Glutamatergic neuron (in vitro differentiated cells): ENCODE results near the gene IL3RA. TPM values are rescaled to one million over a fixed set of nuclear protein-coding genes. Genes with fewer than 3 reads are reported as not detected.

ENCODE experiments used
- DNase-seq: peaks from one replicate; pipeline ENCODE4 v3.0.0; 2022
- H3K27ac Mint-ChIP-seq: one replicate; pipeline ENCODE4 v1.8.0; 2020; ENCODE audit warnings: mild to moderate bottlenecking, mixed read lengths, inconsistent platforms; ENCODE audit not compliant: unreplicated experiment
- H3K27me3 Mint-ChIP-seq: one replicate; pipeline ENCODE4 v1.8.0; 2020; ENCODE audit warnings: mild to moderate bottlenecking, moderate library complexity, mixed read lengths, inconsistent platforms; ENCODE audit not compliant: unreplicated experiment
- H3K36me3 Mint-ChIP-seq: one replicate; pipeline ENCODE4 v1.8.0; 2020; ENCODE audit warnings: mild to moderate bottlenecking, mixed read lengths, inconsistent platforms; ENCODE audit not compliant: unreplicated experiment
- H3K4me1 Mint-ChIP-seq: one replicate; pipeline ENCODE4 v1.8.0; 2020; ENCODE audit warnings: mild to moderate bottlenecking, low read depth, mixed read lengths, inconsistent platforms; ENCODE audit not compliant: unreplicated experiment
- H3K4me3 Mint-ChIP-seq: one replicate; pipeline ENCODE4 v1.8.0; 2020; ENCODE audit warnings: mild to moderate bottlenecking, mixed read lengths, inconsistent platforms; ENCODE audit not compliant: unreplicated experiment
- H3K9me3 Mint-ChIP-seq: one replicate; pipeline ENCODE4 v1.8.0; 2020; ENCODE audit warnings: mild to moderate bottlenecking, moderate library complexity, mixed read lengths, inconsistent platforms; ENCODE audit not compliant: unreplicated experiment
- long read RNA-seq: library from polyadenylated mRNA; unstranded; transcript quantifications from one replicate; pipeline ENCODE4 v2.0.0, GENCODE V29; 2020; ENCODE audit not compliant: unreplicated experiment
- total RNA-seq: library from RNA; stranded (reverse); fragmentation: NEBNext Ultra II Directional; extraction: Animal tissue kit (Norgen Biotek cat#: 25700); gene quantifications from one replicate; pipeline ENCODE4 v1.2.1, GENCODE V29; 2021; ENCODE audit not compliant: unreplicated experiment
- TF ChIP-seq, protein P1 (sequence below): fragments of 200-600 bp; sonication (generic); IDR thresholded peaks from one replicate; pipeline ENCODE4 v1.5.0; 2021; ENCODE audit not compliant: partially characterized antibody, unreplicated experiment

Gene IL3RA
- total RNA-seq = not detected
- long read RNA-seq, partial matches to known transcripts = 0 of 1 reads
- long read RNA-seq, other reads (novel, unspliced or antisense) = 1 of 1 reads

DNA sequence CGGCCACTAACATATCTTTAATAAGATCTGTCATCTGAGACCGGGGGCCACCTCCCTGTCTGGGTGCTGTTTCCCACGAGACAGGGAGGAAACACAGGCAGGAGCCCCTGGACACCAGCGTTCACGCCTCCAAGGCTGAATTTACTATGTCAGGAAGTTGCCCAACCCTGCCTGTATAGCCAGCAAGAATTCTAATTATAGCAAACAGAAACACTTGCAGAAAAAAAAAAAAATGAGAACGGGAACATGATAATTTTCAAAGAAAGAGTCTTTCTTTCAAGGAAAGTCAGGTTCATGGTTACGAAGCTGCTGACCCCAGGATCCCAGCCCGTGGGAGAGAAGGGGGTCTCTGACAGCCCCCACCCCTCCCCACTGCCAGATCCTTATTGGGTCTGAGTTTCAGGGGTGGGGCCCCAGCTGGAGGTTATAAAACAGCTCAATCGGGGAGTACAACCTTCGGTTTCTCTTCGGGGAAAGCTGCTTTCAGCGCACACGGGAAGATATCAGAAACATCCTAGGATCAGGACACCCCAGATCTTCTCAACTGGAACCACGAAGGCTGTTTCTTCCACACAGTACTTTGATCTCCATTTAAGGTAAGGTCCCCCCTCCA is at the start of gene IL3RA:
Gene IL3RA, plus strand, starts transcription at position 455 of the 613 bp plus-strand sequence. CDS start 4,981 bp downstream, outside the sequence.
- H3K9me3 Mint-ChIP-seq = peaks cover 12% of the 10 kb centered on the region
- H3K27ac Mint-ChIP-seq = no peak within 1 kb of the TSS
- no peaks in the 10 kb centered on the region for H3K4me1 Mint-ChIP-seq
- H3K4me3 Mint-ChIP-seq = no peak within 1 kb of the TSS
- TF ChIP-seq, protein P1, sequence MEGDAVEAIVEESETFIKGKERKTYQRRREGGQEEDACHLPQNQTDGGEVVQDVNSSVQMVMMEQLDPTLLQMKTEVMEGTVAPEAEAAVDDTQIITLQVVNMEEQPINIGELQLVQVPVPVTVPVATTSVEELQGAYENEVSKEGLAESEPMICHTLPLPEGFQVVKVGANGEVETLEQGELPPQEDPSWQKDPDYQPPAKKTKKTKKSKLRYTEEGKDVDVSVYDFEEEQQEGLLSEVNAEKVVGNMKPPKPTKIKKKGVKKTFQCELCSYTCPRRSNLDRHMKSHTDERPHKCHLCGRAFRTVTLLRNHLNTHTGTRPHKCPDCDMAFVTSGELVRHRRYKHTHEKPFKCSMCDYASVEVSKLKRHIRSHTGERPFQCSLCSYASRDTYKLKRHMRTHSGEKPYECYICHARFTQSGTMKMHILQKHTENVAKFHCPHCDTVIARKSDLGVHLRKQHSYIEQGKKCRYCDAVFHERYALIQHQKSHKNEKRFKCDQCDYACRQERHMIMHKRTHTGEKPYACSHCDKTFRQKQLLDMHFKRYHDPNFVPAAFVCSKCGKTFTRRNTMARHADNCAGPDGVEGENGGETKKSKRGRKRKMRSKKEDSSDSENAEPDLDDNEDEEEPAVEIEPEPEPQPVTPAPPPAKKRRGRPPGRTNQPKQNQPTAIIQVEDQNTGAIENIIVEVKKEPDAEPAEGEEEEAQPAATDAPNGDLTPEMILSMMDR = no peak
- no peaks in the 10 kb centered on the region for H3K36me3 Mint-ChIP-seq
- H3K27me3 Mint-ChIP-seq = peaks cover 6% of the 10 kb centered on the region
- DNase-seq = no peak

DNA sequence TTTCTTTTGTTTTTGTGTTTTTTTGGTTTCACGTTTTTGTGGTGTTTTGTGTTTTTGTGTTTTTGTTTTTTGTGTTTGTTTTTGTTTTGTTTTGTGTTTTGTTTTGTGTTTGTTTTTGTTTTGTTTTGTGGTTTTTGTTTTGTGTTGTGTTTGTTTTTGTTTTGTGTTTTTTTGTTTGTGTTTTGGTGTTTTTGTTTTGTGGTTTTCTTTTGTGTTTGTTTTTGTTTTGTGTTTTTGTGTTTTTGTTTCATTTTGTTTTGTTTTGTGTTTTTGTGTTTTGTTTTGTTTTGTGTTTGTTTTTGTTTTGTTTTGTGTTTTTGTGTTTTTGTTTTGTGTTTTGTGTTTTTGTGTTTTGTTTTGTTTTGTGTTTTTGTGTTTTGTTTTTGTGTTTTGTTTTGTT is 47.0 kb upstream of the IL3RA start:
- Mint-ChIP-seq H3K9me3 (peaks cover 7% of the 10 kb centered on the region), H3K36me3 (no peaks in the 10 kb centered on the region), H3K27ac (no peak overlapping the region), H3K27me3 (peaks cover 7% of the 10 kb centered on the region), H3K4me1 (no peaks in the 10 kb centered on the region), H3K4me3 (no peak overlapping the region)
- TF ChIP-seq, protein P1 = no peak
- no peak for DNase-seq

DNA sequence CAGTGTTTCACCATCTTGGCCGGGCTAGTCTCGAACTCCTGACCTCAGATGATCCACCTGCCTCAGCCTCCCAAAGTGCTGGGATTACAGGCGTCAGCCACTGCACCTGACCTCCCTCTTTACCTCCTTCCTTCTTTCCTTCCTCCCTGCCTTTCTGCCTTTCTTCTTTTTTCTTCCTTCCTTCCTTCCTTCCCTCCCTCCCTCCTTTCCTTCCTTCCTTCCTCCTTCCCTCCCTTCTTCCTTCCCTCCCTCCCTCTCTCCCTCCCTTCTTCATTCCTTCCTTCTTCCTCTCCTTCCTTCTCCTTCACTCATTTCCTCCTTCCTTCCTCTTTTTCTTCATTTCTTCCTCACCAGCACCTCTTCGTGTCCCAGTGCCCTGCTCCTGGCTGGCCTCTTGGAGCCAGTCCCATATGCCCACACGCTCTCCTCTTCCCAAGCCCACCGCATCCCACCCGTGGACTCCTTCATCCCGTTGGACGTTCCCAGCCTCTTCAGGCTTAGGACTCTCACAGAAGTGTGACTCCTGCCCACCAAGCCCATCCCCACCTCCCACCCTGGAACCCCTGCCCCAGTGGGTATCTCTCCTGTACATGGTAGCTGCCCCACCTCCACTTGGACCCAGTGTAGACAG is 45.4 kb upstream of the IL3RA start:
- Mint-ChIP-seq H3K4me1 (no peaks in the 10 kb centered on the region), H3K4me3 (no peak overlapping the region), H3K27me3 (peaks cover 11% of the 10 kb centered on the region), H3K27ac (no peak overlapping the region), H3K9me3 (peaks cover 15% of the 10 kb centered on the region), H3K36me3 (no peaks in the 10 kb centered on the region)
- TF ChIP-seq, protein P1 = no peak
- DNase-seq = no peak

DNA sequence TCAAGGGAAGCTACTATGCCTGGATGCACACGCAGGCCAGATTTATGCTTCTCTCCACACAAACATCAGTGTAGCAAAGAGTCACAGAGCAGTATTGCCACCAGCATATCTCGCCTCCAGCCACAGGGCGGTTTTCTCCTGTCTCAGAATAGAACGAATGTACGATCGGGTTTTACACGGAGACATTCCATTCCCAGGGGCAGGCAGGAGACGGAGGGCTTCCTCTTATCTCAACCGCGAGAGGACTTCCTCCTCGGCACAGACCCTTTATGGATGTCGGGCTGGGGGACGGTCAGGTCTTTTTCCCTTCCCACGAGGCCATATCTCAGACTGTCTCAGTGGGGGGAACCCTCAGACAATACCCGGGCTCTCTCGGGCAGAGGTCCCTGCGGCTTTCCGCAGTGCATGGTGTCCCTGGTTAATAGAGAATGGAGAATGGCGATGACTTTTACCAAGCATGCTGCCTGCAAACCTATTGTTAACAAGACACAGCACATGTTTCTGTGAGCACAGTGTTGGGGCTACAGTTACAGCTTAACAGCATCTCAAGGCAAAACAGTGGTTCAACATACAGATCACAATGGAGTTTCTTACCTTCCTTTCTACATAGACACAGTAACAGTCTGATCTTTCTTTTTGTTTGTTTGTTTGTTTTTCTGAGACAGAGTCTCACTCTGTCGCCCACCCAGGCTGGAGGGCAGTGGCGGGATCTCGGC is 43.9 kb upstream of the IL3RA start:
- peaks cover 15% of the 10 kb centered on the region for H3K9me3 Mint-ChIP-seq

More for the DNA sequence above, 43.9 kb upstream of the IL3RA start:
- Mint-ChIP-seq H3K27me3 (peaks cover 11% of the 10 kb centered on the region), H3K27ac (no peak overlapping the region), H3K4me3 (no peak overlapping the region), H3K36me3 (no peaks in the 10 kb centered on the region), H3K4me1 (no peaks in the 10 kb centered on the region)
- TF ChIP-seq, protein P1 = no peak
- DNase-seq = no peak
